Nephron (organoid): ENCODE data around the gene PLA2G4B.

ENCODE experiments used
- H3K27ac Mint-ChIP-seq, 3 experiments: 2 replicates each; pipeline ENCODE4 v1.8.0; 2020; ENCODE audit warnings: mixed read lengths in 3 of 3, mild to moderate bottlenecking in 2 of 3, moderate library complexity in 1 of 3
- H3K27me3 Mint-ChIP-seq: 2 replicates; pipeline ENCODE4 v1.8.0; 2021; ENCODE audit warnings: low read depth, mild to moderate bottlenecking, moderate library complexity, mixed read lengths
- H3K36me3 Mint-ChIP-seq: 2 replicates; pipeline ENCODE4 v1.8.0; 2020; ENCODE audit warnings: low read depth, mixed read lengths
- H3K4me1 Mint-ChIP-seq: 2 replicates; pipeline ENCODE4 v1.8.0; 2020; ENCODE audit warnings: mixed read lengths
- H3K4me3 Mint-ChIP-seq, 3 experiments: 2 replicates each; pipeline ENCODE4 v1.8.0; 2020; ENCODE audit warnings: mild to moderate bottlenecking in 3 of 3, mixed read lengths in 3 of 3, moderate library complexity in 2 of 3
- H3K9me3 Mint-ChIP-seq: 2 replicates; pipeline ENCODE4 v1.8.0; 2020; ENCODE audit warnings: mixed read lengths
- TF ChIP-seq, protein P1 (sequence below), 3 experiments: fragments of 200-600 bp; sonication (generic); IDR thresholded peaks; one replicate each; pipeline ENCODE4 v1.5.0; 2021; ENCODE audit warnings: antibody characterized with exemption in 3 of 3; ENCODE audit not compliant: unreplicated experiment in 3 of 3

PLA2G4B gene

GRCh38 chr15:41849204-41849603 is 10.6 kb downstream of the PLA2G4B start:
- TF ChIP-seq, protein P1, sequence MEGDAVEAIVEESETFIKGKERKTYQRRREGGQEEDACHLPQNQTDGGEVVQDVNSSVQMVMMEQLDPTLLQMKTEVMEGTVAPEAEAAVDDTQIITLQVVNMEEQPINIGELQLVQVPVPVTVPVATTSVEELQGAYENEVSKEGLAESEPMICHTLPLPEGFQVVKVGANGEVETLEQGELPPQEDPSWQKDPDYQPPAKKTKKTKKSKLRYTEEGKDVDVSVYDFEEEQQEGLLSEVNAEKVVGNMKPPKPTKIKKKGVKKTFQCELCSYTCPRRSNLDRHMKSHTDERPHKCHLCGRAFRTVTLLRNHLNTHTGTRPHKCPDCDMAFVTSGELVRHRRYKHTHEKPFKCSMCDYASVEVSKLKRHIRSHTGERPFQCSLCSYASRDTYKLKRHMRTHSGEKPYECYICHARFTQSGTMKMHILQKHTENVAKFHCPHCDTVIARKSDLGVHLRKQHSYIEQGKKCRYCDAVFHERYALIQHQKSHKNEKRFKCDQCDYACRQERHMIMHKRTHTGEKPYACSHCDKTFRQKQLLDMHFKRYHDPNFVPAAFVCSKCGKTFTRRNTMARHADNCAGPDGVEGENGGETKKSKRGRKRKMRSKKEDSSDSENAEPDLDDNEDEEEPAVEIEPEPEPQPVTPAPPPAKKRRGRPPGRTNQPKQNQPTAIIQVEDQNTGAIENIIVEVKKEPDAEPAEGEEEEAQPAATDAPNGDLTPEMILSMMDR (IDR thresholded peaks at IDR 0.05; ENCODE audit: unreplicated experiment in 3 of 3), result no peak
- no peak overlapping the region for H3K27ac Mint-ChIP-seq
- H3K4me3 Mint-ChIP-seq, result no peak overlapping the region
- H3K27me3 Mint-ChIP-seq, result peaks cover 4% of the 10 kb centered on the region
- H3K4me1 Mint-ChIP-seq, result peaks cover 6% of the 10 kb centered on the region
- H3K9me3 Mint-ChIP-seq, result no peaks in the 10 kb centered on the region
- peaks cover 14% of the 10 kb centered on the region for H3K36me3 Mint-ChIP-seq

DNA sequence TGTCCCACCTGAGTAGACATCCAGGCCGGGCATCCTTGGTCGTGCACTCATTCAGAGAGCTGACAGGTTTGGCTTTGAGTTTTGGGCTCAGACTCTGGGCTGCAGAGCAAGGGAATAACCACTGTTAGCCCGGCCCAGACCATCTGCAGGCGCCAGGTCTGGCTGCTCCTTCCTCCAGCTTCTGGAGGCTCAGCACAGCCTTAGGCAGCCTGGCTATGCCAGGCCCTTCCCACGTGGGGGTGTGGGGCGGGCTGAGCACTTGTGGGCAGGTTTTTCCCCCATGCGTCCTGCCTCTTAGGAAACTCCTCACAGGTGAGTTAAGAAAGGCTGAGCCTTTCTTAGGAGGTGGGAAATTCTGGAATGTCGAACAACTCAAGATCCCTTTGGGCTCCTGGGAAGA is 11.2 kb downstream of the PLA2G4B start:
- peaks cover 9% of the 10 kb centered on the region for H3K4me1 Mint-ChIP-seq
- H3K27me3 Mint-ChIP-seq, result peaks cover 4% of the 10 kb centered on the region
- TF ChIP-seq, protein P1 (IDR thresholded peaks at IDR 0.05; ENCODE audit: unreplicated experiment in 3 of 3), result no peak
- H3K4me3 Mint-ChIP-seq, result no peak overlapping the region
- peaks cover 14% of the 10 kb centered on the region for H3K36me3 Mint-ChIP-seq
- H3K27ac Mint-ChIP-seq, result no peak overlapping the region
- H3K9me3 Mint-ChIP-seq, result no peaks in the 10 kb centered on the region

DNA sequence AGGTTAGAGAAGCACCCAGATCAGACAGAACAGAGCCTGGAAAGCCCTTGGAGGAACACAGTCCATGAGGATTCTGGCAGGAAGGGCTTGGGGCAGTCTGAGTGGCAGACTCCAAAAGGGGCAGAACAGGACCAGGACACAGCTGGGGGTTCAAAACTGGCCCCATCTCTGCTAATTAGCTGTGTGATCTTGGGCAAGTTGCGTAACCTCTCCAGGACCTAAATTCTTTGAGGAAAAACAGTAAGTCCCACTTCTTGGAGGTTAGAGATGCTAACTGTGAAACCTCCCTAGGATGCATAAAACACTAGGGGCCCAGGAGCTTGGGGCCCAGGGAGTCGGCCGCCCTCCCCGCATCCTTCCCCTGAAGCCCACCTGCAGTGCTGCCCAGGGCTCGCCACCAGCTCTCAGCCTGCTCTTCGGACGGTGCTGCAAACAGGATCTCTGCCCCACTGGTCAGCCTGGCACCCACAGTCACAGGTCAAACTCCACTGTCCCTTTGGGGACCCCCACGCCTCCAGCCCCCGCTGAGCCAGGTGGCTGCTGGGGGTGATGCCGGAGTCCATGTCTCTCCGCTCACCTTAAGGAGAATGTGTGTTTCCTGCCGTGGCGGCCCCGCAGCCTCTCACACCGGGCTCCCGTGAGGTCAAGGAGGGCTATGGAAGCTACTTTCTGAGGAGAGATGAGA is 12.0 kb downstream of the PLA2G4B start:
- peak overlapping the region in 1 of 3 experiments; percentile 64 for H3K27ac Mint-ChIP-seq
- H3K9me3 Mint-ChIP-seq, result no peaks in the 10 kb centered on the region
- H3K4me1 Mint-ChIP-seq, result peaks cover 17% of the 10 kb centered on the region
- H3K4me3 Mint-ChIP-seq, result no peak overlapping the region
- peaks cover 14% of the 10 kb centered on the region for H3K36me3 Mint-ChIP-seq
- H3K27me3 Mint-ChIP-seq, result peaks cover 4% of the 10 kb centered on the region
- TF ChIP-seq, protein P1 (IDR thresholded peaks at IDR 0.05; ENCODE audit: unreplicated experiment in 3 of 3), result no peak

- peaks cover 14% of the 10 kb centered on the region for H3K36me3 Mint-ChIP-seq
- H3K27me3 Mint-ChIP-seq, result peaks cover 4% of the 10 kb centered on the region
- H3K4me3 Mint-ChIP-seq, result no peak overlapping the region
- H3K27ac Mint-ChIP-seq, result no peak overlapping the region
- peaks cover 22% of the 10 kb centered on the region for H3K4me1 Mint-ChIP-seq
- TF ChIP-seq, protein P1 (IDR thresholded peaks at IDR 0.05; ENCODE audit: unreplicated experiment in 3 of 3), result no peak
- H3K9me3 Mint-ChIP-seq, result no peaks in the 10 kb centered on the region
Measured at GRCh38 chr15:41851167-41851523, 12.5 kb downstream of the PLA2G4B start.

GRCh38 chr15:41851755-41852370 is 13.2 kb downstream of the PLA2G4B start:
- no peaks in the 10 kb centered on the region for H3K9me3 Mint-ChIP-seq
- peaks cover 14% of the 10 kb centered on the region for H3K36me3 Mint-ChIP-seq
- TF ChIP-seq, protein P1 (IDR thresholded peaks at IDR 0.05; ENCODE audit: unreplicated experiment in 3 of 3), result no peak
- H3K27me3 Mint-ChIP-seq, result peaks cover 4% of the 10 kb centered on the region
- H3K27ac Mint-ChIP-seq, result no peak overlapping the region
- H3K4me1 Mint-ChIP-seq, result peaks cover 22% of the 10 kb centered on the region
- H3K4me3 Mint-ChIP-seq, result no peak overlapping the region
